Activated CD4-positive, alpha-beta T cell treated with anti-CD3 and anti-CD28 coated beads, Interleukin-10, Interleukin-2, amounts not matched to agents 100 ng/mL and 50 ng/mL, durations not matched to agents 16 hours and 8 hours (primary cell): ENCODE results near the gene GTF2B.
"Not testable (repeated sequence)": the region's sequence is repeated elsewhere in the genome, so short reads cannot be mapped to it uniquely, and the experiment has no call there.

Experiments used
- DNase-seq: peaks from one replicate; pipeline ENCODE4 v3.0.0-alpha.2; 2020

The GTF2B gene, protein sequence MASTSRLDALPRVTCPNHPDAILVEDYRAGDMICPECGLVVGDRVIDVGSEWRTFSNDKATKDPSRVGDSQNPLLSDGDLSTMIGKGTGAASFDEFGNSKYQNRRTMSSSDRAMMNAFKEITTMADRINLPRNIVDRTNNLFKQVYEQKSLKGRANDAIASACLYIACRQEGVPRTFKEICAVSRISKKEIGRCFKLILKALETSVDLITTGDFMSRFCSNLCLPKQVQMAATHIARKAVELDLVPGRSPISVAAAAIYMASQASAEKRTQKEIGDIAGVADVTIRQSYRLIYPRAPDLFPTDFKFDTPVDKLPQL

DNA sequence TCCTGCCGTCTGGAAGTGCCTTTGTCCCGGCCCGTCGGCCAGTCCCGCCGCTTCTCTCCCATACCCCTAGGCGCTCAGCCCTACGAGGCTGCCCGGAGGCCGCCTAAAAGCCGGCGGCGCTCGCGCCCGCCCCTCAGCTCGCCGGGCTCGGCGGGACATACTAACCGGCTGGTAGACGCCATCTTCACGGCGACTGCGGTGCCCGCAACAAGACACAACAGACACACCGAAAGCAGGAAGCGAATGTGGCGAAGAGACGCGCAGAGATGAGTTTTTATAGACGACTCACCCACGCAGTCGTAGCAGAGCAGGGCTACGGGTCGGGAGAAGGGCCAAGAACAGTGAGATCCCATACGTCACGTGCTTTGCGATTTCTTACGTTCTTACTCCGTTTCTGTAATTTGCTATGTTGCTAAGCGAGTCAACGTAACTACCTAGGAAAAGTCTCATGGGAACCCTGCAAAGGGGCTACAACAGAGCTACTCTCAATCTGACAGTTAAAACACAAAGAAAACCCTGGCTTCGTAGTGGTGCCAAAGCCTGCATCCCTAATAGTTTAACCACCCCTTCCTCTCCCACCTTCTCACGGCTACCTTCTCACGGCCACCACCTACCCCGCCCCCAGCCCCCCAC, at the start of gene GTF2B:
Gene GTF2B (minus strand): TSS at position 250 of the 633 bp plus-strand sequence. CDS start 68 bp downstream, at position 182.
- DNase-seq = peak; percentile 96

DNA sequence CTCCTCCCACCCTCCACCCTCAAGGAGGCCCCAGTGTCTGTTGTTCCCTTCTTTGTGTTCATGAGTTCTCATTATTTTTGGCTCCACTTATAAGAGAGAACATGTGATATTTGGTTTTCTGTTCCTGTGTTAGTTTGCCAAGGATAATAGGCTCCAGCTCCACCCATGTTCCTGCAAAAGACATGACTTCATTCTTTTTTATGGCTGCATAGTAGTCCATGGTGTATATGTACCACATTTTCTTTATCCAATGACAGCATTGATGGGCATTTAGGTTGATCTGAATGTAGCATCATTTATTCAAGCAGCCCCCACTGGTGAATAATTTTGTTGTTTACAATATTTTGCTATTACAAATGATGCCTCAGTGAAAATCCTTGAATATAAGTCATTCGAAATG, 47.2 kb upstream of the GTF2B start:
- not testable (repeated sequence) for DNase-seq

DNA sequence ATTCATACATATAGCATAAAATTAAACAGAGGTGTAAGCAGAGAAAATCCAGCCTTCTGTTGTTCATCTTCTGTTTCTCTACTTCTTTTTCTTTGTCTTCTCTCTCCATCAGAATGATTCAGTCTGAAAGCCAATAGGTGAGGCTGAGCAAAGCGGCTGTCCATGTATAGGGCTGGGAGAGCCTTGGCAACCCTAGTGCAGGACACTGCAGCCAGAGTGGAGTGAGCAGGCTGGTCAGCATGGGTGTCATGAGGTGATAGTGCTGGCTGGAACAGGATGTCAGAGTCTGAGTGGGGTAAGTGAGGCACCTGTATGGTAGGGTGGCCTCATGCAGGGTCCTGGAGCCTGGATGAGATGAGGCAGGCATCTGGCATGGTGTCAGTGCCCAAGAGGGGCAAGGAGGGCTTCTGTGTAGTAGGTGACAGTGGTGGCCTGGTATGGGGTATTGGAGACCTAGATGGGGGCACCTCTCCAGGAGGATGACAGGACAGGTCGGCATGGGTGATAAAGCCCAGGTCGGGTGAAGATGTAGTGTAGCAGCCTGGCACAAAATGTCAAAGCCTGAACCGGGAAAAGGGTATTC, 45.5 kb upstream of the GTF2B start:
- no peak for DNase-seq

DNA sequence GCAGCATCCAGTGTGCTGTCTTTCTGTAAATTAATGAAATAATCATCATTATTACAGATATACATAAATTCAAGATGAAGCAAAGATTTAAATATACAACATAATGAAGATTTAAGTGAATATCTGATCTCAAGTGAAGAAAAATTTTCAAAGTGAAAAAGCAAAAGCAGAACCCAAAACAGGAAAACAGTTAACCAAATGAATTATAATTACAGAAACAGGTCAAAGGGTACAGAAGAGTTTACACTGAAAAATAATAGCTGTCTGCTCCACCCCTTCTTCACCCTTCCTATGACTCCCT, 44.8 kb upstream of the GTF2B start:
- no peak for DNase-seq

DNA sequence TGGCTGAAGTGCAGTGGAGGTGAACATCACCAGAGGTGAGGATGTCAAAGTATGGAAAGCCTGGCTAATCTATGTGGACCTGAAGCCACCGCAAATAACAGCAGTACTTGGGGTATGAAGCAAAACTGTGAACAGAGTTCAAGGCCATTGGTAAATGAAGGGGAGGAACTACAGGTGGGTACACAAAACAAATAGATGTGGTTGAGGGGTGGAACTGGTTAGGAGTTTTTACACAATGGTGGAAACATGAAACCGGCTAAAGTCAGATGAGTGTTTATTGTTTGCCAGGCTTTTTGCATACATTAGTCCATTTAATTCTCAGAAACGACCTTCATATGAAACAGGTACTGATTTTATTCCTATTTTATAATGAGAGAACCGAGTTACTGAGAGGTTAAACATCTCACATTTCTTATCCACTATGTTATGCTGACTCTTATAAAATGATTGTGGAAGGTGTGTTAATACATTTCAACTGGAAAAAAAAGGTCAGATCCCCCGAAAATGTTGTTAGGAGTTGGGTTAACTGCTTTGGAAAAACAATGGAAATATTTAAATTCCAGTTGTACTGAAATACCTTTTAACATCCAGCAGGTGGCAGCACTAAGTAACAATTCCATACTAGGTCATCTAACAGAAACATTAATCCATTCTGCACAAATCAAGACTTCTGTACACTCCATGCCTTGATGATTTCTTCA, 44.3 kb upstream of the GTF2B start:
- DNase-seq = peak; percentile 46

DNA sequence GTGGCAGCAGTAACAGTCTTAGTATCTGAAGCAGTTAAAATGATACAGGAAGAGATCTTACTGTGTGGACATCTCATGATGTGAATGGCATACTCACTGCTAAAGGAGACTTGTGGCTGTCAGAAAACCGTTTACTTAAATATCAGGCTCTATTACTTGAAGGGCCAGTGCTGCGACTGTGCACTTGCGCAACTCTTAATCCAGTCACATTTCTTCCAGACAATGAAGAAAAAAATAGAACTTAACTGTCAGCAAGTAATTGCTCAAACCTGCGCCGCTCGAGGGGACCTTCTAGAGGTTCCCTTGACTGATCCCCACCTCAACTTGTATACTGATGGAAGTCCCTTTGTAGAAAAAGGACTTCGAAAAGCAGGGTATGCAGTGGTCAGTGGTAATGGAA, 38.8 kb upstream of the GTF2B start:
- not testable (repeated sequence) for DNase-seq

DNA sequence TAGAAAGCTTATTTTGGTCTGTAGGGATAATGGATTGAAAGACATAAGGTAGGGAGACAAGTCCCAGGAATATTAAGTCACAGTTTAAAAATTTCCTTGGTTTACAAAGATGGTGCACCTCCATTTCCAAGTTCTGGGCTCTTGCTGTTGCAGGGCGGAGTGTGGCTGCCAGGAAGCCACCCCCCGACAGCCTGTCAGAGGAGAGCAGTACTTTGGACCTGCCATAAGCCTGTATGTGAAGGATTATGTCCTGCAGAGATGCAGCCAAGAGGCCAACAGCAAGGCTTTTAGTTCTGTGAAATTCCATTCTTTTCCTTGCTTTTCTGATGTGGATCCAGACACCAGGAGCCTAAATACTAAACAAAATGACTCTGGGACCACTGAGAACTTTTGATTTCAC, 31.9 kb upstream of the GTF2B start:
- no peak for DNase-seq

DNA sequence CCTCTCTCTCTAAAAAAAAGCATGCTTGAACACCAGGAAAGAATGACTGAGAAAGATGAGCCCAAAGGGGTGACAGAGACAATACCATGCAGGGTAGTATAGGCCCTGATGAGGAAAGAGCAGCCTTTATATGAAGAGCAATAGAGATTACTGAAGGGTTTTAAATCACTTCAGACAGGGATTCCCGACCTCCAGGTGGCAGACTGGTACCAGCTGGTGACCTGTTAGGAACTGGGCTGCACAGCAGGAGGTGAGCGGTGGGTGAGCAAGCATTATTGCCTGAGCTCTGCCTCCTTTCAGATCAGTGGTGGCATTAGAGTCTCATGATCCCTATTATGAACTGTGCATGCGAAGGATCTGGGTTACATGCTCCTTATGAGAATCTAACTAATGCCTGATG, 30.8 kb upstream of the GTF2B start:
- DNase-seq = no peak

DNA sequence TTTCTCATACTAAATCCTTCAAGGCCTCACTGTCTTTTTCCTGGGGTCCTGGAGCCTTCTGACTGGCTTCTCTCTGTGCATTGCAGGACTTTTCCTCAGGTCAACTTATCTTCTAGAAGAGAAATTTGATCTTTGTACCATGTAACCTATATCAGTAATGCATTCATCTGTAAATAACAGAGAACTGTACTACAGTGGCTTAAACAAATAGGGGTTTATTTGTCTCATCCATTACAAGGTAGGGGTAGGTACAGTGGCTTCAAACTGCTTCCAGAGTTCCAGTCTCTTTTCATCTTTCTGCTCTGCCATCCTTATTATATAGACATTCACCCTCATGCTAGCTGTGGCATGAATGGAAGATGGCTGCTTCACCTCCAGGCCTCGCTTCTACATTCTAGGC, 29.5 kb upstream of the GTF2B start:
- DNase-seq = no peak

DNA sequence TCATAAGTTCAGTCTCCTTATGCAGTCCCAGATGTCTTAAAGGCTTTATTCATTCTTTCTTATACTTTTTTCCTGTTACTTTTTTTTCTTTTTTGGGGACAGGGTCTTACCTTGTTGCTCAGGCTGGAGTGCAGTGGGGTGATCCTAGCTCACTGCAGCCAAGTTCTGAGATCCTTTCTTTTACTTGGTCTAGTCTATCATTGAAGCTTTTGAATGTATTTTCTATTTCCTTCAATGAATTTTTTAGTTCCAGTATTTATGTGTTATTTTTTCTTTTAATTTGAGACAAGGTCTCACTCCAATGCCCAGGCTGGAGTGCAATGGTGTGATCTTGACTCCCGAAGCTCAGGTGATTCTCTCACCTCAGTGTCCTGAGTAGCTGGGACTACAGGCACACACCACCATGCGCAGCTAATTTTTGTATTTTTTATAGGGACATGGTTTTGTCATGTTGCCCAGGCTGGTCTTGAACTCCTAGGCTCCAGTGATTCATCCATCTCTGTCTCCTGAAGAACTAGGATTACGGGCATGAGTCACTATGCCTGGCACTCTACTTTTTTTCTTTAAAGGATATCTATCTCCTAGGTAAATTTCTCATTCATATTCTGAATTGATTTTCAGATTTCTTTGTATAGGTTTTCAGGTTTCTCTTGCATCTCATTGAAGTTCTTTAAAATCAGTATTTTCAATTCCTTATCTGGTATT, 26.1 kb upstream of the GTF2B start:
- DNase-seq = no peak

DNA sequence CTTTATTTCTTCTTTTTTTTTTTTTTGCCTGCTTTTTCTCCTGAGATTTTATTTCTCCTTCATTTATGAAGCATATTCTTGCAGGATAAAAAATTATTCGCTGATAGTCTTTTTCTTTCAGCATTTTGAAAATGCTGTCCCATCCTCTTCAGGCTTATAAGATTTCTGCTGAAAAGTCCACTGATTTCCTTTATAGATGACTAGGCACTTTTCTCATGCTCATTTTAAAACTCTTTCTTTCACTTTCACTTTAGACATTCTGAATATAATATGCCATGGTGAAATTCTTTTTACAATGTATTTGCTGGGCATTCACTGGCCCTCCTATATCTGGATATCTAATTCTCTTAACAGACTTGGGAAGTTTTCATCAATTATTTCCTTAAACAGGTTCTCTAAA, 25.5 kb upstream of the GTF2B start:
- no peak for DNase-seq

DNA sequence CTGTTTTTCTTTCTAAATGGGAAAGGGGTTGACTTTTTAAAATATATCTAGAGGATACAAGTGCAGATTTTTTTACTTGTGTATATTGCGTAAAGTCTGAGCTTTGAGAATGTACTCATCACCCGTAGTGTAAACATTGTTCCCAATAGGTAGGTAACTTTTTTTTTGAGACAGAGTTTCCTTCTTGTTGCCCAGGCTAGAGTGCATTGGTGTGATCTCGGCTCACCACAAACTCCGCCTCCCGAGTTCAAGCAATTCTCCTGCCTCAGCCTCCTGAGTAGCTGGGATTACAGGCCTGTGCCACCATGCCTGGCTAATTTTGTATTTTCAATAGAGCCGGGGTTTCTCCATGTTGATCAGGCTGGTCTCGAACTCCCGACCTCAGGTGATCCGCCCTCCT, 20.4 kb upstream of the GTF2B start:
- DNase-seq = not testable (repeated sequence)

DNA sequence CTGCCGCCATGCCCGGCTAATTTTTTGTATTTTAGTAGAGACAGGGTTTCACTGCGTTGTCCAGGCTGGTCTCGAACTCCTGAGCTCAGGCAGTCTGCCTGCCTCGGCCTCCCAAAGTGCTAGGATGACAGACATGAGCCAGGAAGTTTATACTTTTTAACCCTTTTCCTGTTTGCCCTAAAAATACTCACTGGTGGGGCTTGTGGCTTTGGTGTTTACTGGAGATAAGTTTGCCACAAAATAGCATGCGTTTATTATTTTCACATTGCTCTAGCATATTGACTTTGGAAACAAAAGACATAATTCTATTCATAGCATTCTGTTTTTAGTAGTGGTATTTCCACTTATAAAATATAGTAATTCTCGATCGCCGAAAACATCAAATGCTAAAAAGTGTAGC, 19.8 kb upstream of the GTF2B start:
- DNase-seq = no peak

DNA sequence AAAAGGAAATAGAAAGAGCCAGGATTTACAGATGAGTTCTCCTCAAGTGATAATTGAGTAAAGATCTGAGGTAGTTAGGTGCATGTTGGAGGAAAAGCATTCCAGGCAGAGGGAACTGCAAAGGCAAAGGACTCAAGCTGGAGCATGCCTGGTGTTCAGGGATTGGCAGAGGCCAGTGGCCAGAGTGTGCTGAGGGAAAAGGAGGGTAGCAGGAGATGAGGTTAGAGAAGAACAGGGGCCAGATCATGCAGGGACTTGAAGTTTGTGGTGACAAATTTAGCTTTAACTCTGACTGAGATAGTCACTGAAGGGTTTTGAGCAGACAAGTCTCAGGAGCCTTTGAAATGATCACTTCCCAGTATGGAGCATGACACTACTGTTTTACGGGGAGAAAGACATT, 19.0 kb upstream of the GTF2B start:
- DNase-seq = no peak

DNA sequence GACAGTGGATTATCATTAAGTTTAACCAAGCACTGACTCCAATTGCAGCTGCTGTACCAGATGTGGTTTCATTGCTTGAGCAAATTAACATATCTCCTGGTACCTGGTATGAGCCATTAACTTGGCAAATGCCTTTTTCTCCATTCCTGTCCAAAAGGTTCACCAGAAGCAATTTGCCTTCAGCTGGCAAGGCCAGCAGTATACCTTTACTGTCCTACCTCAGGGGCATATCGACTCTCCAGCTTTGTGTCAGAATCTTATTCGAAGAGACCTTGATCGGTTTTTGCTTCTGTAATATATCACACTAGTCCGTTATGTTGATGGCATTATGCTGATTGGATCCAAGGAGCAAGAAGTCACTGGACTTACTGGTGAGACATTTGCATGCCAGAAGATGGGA, 9.5 kb upstream of the GTF2B start:
- DNase-seq = no peak

DNA sequence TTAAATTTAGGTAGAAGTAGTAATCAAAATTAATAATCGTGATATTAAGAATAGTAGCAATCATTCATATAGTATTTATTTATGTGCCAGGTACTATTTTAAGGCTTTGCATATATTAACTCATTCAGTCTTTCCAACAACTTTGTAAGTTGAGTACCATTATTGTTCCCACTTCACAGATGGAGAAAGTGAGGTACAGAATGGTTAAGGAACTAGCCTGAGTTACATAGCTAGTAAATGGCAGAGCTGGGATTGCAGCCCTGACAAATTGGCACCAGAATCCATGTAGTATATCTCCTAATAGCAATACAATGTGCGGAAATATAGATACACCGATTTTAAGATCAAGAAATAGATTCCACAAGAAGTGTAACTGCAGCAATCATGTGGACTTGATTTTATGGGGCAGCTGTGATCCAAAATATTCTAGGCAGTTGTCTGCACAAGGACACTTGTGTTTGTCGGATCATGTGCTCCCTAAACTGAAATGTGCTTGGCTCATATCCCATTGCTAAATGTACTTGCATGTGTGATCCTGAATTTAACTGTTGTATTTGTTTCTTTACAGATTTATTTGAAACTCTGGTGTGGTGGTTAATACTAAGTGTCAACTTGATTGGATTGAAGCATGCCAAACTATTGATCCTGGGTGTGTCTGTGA, 5.8 kb upstream of the GTF2B start:
- DNase-seq = no peak

DNA sequence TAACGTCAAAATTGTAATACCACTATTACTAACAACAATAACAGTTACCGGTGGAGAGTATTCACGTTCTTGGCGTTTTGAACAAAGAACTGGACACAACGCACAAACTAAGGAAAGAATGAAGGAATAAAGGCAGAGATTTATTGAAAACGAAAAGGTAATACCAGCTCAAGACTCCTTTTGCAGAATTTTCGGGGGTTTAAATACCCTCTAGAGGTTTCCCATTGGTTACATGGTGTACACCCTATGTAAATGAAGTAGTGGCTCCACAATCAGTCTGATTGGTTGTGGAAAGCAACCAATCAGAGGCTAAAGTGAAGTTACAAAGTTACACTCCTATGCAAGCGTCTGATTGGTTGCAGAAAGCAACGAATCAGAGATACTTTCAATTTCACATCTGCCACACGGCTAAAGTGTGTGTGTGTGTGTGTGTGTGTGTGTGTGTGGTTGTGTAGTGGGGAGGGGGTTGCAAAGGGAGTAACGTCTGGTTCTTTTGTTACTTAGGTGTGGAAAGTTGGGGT, 1.1 kb upstream of the GTF2B start:
- DNase-seq = peak; percentile 57

DNA sequence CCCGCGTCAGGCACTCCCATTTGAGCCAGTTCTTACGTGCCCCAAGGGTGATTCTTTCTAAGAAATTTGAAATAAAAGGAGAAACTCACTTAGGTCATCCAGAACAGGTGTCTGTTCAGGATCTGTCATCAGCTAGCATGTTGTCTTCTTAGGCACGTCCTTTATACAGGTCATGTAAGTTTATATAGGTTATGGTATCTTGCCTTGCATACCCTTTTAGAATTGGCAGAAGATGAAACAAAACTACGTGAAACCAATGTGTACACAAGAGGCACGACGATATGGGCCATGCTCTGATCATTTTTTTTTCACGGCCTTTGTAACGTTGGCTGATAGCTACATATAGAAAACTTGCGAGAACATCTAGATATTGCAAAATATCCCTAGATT, 579 bp upstream of the GTF2B start:
- DNase-seq = no peak

DNA sequence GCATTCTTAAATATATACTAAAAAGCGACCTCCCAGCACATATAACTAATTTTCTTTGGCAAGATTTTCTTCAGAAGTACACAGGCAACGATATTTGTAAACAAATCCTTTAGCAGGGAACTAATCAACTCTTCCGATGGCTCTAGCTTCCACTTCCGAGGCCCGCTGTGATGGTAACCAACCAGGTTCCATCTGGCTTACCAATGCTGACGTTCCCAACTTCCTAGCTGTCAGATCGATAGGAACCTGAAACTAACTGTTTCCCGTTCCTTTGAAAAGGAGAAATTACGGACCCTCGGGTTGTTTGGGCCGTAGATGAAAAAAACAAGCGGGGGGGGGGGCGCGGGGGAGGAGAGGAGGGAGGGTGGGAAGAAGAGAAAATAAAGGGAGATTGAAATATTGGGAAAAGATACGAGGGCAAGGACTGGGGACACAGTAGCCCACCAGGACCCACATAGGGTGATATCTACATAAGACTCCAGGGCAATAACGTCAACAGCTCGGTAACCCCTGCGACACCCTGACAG, 513 bp downstream of the GTF2B start:
- DNase-seq = peak; percentile 48

DNA sequence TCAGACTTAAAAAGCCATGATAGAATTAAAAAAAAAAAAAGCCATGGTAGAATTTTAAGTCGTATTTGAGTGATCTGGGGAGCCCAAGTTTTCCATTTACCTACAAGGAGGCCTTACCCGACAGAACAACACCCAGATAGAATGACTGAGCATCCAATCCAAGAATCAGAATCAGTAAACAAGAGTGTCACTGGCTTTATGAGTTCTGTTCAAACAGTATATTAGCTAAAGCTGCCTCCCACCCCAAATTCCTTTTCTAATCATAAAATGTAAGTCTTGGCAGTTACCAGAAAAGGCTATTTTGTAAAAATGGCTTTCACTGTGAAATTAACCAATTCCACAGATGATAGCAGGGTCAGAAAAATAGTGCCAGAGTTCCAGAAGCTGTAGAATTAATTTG, 1.2 kb downstream of the GTF2B start:
- DNase-seq = no peak

DNA sequence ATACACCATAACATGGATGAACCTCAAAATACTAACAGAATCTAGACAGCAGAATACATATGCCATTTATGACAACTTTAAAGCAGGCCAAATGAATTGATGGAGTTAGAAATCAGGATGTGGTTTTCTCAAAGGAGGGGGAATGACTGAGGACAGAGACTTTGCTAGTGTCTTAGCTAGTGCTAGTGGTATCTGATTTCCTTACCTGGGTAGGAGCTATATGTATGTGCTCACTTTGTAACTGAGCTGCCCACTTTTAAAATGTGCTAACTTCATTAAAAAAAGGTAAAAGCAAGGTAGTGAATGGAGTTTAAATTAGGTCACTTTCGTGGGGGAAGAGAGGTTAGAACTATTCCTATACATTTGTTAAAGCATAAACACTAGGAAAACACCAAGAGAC, 2.6 kb downstream of the GTF2B start:
- DNase-seq = peak; percentile 51

DNA sequence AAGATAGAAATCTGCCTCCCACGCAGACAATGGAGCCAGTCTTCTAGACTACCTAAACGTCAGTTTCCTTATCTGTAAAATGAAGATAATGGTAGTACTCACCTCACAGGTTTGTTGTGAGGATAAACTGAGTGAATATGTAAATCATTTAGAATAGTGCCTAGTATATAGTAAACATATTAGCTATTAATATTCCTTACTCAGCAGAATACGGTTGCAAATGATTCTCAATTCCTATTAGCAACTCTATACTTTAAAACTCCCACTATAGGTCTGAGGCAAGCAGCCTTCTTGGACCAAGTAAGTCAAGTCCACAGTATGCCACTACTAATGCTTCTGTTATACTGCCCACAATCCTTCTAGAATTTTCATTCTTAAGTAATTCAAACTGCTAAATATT, 5.4 kb downstream of the GTF2B start:
- DNase-seq = no peak
